Stimulated activated CD8-positive, alpha-beta memory T cell treated with anti-CD3 and anti-CD28 coated beads, Interleukin-2, amount 100 ng/mL, for 1 hour (primary cell): ENCODE results near the gene ZNFX1.
"Not testable (repeated sequence)": the region's sequence is repeated elsewhere in the genome, so short reads cannot be mapped to it uniquely, and the experiment has no call there.

ENCODE experiments used
- DNase-seq, 2 donors: peaks; one replicate each; pipeline ENCODE4 v3.0.0-alpha.2; 2020; ENCODE audit warnings: low read depth in 2 of 2

Gene ZNFX1

DNA sequence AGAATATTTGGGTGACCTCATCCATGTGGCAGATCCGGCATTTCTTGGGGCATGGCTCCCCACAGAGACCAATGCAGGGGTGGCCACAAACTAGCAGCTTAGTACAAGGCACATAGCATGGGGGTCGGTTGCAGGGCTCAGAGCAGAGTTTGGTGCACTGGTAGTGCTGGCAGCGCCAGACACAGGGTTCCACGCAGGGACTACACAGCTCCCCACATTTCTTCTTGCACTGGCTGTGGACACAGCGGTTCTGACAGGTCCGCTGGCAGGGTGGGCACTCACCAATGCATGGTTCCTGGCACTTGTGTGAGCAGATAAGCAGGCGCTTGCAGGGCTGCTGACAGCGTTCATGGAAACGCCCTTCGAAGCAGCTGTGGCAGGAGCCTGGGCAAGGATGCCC is 29.6 kb downstream of the ZNFX1 start:
- DNase-seq, result no peak

DNA sequence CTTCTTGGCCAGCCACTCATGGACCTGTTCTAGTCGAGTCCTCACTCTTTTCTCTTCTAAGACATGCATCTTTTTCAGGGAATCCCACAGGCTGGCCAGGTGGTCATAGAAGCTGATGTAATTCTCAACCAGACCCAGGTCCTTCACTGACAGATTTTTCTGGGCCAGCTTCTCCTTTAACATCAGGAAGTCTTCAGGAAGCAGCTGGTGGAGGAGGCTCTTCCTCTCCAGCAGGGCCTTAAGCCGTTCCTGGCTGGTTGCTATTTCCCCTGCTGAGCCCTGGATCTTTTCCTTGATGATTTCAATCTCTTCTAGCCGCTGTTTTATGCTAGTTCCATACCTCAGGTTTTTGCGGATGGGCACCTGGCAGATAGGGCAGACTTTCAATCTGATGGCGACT is 30.1 kb downstream of the ZNFX1 start:
- no peak for DNase-seq

DNA sequence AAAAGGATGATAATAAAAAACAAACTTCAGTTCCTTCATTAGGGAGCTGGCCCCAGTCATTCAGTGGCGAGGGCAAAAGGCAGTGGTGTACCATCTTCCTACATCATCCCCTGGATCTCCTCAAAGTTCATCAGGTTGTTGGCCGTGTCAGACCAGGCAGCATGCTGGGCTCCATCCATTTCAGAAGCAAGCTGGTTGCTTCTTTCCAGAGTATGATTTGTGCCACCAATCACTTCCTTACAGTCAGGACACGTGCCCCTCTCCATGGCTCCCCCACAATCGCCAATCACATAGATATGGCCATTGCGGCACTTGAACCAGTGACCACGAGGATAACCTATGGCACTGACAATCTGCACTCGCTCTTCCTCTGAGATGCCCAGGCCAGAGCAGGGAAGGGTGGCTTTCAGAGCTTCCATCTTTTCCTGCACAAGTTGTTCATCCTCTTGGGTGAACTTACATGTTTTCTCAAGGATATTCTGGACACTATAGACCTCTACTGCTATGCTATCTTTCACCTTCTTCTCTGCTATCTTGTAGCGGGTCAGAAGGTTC is 30.6 kb downstream of the ZNFX1 start:
- DNase-seq, result no peak

DNA sequence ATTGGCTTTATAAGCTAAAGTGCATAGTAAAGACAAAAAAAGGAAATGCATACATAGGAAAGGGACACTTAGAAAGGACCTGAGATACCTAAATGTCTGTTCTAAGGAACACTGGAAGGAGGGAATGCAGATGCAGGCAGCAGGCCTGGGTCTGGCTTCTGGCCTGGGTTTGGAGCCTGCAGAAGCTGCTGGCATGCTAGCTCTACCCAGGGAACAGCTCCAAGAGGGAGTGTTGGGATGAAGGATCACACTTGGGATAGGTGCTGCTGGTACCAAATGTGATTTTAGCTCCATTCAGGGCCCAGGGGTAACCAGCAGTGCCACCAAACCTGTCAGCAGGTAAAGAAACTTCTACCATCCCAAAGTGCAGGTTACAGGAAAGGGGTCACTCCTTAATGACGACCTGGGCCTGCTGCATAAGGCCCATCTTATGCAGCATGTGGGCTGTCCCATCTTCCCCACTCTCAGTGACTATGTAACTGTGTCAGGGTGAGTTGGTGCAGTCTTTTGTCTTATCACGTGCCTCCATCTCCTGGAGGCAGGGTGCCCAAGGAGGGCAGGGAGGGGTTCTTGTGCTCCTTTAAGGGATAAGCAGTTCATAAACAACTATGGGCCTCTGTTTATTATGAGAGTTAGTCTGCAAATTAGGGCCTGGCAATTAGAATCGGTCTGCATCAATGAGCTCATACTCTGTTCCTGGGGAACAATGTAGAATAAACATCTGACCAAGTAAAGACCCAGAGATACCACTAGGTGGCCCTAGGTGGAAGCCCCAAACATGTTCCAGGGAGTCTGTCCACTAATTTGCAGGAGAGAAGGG is 31.7 kb downstream of the ZNFX1 start:
- no peak for DNase-seq

DNA sequence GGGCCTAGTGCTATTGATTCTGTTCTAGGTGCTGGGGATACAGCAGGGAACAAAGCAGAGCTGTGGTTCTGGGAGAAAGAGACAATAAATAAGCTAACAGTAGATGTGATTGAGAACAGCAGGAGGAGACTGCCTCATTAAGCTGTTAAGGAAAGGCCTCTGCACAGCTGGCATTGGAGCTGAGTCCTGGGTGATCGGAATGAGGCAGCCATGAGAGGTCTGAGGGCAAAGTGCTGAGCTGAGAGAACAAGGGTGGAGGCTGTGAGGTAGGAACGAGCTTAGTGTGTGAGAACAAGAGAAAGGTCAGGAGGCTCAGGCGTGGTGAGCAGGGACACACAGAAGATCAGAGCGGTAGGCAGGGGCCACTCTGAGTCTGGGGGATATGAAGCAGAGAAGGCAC is 40.3 kb downstream of the ZNFX1 start:
- no peak for DNase-seq

DNA sequence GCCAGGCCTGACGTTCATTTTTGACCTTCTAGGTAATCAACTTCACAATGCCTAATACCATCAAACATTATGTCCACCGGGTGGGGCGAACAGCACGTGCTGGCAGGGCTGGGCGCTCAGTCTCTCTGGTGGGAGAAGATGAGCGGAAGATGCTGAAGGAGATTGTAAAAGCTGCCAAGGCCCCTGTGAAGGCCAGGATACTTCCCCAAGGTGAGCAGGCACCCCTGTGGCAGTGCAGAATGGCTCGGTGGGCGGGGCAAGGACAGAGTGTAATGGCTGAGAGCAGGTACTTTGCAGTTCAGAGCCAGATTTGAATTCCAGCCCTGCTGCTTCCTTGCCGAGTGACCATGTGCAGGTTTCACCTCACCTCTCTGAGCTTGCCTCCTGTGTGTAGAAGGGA is 41.6 kb downstream of the ZNFX1 start:
- no peak for DNase-seq

DNA sequence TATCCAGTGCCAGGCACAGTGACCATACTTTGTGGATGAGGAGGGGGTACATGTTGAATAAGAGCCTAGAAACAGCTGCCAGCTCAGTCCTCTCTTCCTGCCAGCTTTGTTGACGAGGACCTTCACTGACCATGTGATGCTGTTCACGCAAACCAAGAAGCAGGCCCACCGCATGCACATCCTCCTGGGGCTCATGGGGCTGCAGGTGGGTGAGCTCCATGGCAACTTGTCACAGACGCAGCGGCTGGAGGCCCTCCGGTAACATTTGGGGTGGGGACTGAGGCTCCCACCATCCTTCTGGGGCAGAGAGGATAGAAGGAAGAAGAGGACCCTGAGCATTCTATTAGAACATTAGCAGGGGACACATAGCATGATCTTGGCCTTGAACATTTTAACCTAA is 43.0 kb downstream of the ZNFX1 start:
- no peak for DNase-seq

DNA sequence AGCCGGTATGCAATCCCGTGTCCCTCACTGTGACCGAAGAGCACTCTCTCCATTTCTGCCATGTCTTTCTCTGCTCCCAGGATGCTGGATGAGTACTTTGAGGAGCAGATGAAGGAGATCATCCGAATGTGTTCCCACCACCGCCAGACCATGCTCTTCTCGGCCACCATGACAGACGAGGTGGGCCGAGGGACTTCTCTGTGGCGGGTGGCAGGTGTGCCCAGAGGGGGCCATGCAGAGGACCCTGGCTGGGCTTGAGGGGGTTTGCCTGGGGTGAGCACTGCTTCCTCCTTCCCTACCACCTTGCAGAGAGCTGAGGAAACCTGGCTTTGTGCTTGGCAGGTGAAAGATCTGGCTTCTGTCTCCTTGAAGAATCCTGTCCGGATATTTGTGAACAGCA is 44.6 kb downstream of the ZNFX1 start:
- DNase-seq, result no peak

DNA sequence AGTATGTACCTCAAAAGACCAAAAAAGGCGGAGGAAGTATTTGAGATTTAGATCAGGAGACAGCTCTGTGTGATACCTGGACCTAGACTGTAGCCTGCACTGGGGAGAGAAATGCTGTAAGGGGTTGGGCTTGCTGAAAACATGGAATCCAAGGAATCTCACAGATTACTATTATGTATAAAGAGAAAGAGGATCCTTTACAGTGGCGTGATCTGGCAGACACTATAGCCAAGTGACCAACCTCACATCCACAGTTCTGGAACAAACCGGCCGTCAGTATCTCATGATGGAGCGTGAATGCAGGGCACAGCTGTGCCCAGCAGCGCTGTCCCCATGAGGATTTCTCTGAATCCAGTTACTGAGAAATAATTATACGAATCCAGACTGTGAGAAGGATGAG is 46.4 kb downstream of the ZNFX1 start:
- no peak for DNase-seq

DNA sequence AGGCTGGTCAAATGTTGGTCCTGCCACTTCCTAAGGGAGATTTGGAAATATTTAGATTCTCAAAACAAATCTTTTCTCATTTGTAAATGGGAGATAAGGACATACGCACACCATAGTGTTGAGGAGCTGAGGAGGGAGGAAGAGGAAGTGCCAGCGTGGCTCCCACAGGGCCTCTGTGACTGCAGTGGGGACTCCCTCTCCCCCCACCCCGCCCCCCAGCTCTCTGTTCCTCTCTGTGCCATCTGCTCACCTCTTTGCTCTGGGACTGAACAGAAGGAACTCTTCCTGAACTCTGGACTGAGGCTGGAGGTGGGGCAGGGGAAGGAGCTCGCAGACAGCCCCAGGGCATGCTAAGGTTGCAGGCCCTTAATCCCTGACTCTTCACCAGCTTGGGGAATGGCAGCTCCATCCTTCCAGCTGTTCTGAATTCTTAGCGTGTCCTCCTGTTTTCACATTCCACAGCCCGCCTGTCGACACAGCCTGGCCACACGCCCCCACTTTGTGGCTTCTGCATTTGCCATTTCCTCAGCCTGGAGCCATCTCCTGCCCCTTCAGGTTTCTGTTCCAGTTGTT is 47.2 kb downstream of the ZNFX1 start:
- DNase-seq, result no peak

DNA sequence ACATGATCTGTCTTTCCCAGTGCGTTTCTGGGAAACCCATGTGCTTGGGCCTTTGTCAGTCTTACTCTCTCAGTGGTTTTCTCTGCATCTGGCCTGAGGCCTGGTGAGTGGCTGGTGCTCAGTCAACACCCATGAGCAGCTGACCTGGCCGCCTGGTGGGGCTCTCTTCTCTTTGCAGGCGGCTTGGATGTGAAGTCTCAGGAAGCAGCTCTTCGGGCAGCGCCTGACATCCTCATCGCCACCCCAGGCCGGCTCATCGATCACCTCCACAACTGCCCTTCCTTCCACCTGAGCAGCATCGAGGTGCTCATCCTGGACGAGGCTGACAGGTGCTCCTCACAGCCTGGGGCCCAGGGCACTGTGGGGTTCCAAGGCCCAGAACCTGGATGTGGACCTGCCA is 47.8 kb downstream of the ZNFX1 start:
- no peak for DNase-seq

DNA sequence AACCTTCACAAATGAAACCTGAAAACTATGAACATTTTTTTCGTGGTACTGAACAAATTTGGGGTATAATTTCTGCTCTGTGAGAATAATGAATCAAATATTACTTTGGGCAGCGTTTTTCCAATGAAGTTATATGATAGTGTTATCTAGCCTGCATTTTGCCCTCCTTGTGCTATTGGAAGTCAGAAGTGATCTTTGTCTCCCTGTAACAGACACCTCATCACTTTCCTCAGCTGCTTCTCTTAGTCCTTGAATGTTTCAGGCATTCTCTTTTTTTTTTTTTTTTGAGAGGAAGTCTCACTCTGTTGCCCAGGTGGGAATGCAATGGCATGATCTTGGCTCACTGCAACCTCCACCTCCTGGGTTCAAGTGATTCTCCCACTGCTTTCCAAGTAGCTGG is 48.5 kb downstream of the ZNFX1 start:
- DNase-seq, result no peak

DNA sequence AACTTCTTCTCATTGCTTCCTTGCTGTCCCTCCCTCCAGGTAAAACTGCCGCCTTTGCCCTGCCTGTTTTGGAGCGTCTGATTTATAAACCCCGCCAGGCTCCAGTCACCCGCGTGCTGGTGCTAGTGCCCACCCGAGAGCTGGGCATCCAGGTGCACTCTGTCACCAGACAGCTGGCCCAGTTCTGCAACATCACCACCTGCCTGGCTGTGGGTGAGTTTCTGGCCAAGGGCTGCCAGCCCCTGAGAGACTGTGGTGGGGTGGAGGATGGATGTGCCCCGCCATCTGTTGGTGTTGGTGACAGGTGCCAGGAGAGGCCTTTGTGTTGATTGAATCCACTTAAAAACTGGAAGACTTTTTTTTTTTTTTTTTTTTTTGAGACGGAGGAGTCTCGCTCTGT is 49.2 kb downstream of the ZNFX1 start:
- no peak for DNase-seq

DNA sequence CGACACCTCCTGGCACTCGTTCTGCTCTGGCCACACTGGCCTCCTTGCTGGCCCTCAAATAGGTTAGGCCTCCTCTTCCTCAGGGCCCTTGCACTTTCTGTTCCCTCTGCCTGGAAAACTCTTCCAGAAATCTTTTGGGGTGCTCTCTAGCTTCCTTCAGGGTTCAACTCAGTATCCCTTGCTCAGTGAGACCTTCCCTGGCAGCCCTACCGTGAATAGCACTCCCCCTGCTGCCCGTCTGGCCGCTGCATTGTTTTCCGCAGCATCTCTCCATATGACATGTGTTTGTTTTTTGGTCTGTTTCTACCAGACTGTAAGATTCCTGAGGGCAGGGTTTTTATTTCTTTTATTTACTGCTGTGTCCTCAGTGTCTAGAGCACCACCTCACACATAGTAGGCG is 52.0 kb downstream of the ZNFX1 start:
- DNase-seq, result no peak

DNA sequence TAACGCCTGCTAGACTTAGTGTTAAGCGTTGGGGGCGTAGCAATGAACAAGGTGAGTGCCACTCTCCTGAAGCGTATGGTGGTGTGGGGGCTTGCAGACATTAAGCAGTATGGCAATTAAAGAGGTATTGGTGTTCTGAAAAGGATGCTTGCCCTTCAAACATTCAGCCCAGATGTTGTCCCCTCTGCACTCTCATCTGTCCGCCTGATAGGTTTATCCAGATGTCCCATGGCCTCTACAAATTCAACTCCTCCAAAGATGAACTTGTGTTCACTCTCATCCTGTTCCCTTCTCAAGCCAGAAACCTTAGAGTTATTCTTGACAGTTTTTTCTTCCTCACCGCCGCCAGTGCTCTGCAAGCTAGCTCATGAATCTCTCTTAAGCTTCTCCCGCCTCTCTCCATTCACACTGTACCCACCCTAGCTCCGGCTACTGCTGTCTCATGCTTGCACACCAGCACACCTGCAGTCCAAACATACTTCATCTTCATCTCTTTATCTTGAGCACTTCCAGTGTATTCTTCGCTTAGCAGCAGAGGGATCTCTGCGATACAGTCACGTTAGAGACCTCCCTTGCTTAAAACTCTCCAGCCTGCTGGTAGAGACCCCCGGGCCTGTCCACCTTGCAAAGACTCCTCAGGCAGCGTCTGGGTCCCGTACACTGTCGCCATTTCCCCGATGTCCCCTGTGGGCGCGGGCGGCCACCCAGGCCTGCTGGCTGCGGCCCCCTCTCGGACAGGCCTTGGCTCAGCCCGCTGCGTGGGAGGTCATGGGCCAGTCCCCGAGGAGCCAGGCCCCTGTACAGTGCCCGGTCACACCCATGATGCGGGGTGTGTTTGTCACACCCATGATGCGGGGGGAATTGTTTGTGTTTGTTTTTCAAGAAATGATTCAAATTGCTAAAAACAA is 57.7 kb downstream of the ZNFX1 start:
- DNase-seq, result no peak

DNA sequence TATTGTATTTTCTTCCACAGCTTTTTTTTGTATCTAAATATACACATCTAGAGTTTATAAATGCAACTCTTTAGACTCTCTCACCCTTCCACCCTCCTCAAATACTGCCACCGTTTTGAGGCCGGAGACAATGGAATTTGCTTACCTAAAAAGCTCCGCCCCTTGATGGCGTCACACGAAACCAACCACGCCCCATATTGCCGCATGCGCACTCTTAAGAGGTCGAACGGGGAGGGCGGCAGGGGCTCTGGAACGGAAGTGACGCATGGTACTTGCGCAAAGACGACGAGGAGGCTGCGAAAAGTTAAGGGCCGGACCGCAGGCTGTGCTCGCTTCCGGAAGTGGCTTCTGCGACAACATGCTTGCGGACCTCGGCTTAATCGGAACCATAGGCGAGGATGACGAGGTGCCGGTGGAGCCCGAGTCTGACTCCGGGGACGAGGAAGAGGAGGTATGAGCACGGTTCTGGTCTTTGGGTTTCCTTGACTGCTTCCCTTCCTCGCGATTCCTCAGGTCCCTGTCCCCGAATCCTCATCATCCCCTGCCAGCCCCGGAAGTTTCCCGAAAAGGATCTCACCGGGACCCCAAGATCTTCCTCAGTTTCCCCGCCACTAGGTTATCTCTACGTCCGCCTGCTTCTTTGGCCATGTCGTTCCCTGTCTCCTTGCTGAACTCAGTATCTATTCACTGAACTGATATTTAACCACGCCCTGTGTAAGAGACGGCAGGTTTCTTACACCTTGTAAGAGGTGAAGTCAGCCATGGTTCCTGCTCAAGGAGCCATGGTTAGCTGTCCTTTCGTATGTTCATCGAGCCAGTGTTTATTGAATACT is 58.5 kb downstream of the ZNFX1 start, which contains the start of gene DDX27:
TSS of gene DDX27 (plus strand) at position 326 of the 833 bp plus-strand sequence. CDS start at position 359, 33 bp downstream.
- DNase-seq, result peak; percentile 94 to 96

DNA sequence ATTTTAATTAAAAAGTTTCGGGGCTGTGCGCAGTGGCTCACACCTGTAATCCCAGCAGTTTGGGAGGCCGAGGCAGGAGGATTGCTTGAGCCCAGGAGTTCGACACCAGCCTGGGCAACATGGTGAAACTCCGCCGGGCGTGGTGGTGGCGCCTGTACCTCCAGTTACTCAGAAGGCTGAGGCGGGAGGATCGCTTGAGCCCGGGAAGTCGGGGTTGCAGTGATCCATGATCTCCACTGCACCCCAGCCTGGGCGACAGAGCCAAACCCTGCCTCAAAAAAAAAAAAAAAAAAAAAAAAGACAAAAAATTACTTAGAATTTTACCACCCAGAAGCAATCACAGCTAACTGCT is 59.1 kb downstream of the ZNFX1 start:
- DNase-seq, result not testable (repeated sequence)

DNA sequence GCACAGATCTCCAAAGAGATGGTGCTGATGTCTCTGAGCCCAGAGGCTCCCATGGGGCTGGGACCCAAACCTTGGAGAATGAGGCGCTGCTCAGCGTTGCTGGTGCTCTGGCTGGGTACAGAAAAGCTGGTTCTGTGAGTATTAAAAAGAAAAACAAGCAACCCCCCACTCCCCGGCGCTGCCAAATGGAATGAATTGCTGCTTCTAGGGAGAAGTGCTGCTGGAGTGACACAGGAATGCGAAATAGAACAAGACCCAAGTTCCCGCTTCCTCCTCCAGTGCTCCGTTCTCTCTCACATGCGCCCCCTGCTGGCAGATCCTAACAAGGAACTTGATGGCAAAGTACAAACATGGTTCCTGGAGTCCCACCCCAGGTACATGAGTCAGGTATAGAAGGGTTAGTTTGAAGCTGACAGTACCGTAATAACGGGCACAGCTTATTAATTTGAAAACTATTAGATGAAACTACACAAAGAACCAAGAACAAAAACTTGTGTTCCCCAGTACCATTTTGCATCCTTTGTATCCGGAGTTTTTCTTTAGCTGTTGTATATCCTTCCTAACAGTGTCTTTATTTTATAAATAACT is 60.8 kb downstream of the ZNFX1 start:
- DNase-seq, result peak; percentile 87 to 89

DNA sequence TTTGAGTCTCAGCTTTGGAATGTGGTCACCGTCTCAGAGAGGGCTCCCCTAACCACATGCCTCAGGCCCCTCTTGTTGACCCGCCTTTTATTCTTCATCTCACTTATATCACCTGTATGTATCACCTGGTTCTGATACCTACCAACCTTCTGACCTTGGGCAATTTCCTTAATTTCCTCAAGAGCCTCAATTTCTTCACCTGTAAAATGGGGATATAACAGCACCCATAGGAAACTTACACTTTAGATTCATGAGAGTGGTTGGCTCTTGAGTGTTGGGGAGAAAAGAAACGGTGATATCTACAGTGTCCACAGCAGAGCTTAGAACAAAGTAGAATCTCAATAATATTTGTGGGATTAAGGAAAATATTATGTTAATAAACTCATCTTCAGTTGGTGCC is 62.6 kb downstream of the ZNFX1 start:
- DNase-seq, result no peak

DNA sequence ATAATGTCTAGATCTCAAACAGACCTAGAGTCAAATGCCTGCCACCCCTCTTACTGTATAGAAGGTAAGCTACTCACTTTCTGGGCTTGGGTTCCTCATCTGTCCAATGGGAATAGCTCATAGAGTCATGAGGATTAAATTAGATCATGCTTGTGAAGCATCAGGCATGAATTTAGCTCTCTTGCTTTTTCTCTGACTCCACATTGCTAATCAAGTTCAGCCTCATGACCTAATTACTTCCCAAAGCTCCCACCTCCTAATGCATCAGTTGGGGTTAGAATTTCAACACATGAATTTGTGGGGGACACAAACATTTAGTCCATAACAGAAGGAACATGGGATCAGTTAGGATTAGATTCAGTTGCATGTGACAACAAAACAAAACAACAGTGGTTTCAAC is 63.3 kb downstream of the ZNFX1 start:
- no peak for DNase-seq

DNA sequence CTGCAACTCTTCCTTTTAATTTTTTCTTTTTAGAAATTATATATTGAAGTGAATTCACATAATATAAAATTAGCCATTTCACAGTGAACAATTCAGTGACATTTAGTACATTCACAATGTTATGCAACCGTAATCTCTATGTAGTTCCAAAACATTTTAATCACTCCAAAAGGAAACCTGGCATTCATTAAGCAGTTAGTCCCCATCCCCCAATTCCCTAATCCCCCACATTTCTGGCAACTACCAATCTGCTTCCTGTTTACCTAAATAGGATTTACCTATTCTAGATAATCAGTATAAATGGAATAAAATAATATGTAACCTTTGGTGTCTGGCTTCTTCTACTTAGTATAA is 67.1 kb downstream of the ZNFX1 start:
- no peak for DNase-seq
